ENCODE data around the gene LAIR2.
"Not testable (repeated sequence)": the region's sequence is repeated elsewhere in the genome, so short reads cannot be mapped to it uniquely, and the experiment has no call there.

DNA sequence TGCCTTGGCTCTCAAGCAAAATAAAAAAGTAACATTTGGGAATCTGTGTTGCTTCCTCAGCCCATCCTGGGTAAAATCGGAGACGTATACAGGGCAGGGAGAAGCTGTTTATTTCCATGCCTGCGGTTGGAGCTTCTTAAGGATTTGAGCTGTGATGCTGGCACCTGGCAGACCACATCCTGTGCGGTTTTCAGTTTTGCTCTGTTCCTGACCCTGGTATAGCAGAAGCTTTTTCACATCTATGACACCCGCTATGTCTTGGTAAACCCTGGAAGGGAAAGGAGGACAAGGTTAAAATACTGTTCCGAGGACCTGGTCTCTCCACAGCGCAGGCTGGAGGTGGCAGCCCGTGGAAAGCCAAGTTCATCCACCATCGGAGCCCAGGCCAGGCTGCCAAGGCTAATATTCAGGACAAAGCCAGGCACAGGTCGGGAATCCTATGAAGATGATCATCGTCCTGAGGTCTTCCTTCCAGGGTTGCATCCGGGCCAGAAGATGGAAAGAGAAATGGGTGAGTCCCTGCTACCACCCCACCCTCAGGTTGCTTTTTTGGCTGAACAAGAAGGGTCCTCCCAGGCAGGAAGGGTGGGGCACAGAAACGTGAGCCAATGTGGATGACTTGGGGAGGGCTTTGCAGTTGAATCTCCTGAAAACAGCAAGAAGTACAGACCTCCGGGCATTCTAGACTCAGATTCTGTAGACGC lies 4.7 kb upstream of the LAIR2 start:
- TF ChIP-seq, protein P1, sequence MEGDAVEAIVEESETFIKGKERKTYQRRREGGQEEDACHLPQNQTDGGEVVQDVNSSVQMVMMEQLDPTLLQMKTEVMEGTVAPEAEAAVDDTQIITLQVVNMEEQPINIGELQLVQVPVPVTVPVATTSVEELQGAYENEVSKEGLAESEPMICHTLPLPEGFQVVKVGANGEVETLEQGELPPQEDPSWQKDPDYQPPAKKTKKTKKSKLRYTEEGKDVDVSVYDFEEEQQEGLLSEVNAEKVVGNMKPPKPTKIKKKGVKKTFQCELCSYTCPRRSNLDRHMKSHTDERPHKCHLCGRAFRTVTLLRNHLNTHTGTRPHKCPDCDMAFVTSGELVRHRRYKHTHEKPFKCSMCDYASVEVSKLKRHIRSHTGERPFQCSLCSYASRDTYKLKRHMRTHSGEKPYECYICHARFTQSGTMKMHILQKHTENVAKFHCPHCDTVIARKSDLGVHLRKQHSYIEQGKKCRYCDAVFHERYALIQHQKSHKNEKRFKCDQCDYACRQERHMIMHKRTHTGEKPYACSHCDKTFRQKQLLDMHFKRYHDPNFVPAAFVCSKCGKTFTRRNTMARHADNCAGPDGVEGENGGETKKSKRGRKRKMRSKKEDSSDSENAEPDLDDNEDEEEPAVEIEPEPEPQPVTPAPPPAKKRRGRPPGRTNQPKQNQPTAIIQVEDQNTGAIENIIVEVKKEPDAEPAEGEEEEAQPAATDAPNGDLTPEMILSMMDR (IDR thresholded peaks at IDR 0.05), result not testable (repeated sequence)
- TF ChIP-seq POLR2A, EP300 (IDR thresholded peaks at IDR 0.05): not testable (repeated sequence)
